Fibroblast of skin of left quadriceps (primary cell): ENCODE data around the gene FGD3.

ENCODE experiments used
- DNase-seq, 2 experiments: peaks; one replicate each; pipeline ENCODE4 v3.0.0-alpha.2; 2013; ENCODE audit warnings: low read depth in 2 of 2

FGD3 gene

DNA sequence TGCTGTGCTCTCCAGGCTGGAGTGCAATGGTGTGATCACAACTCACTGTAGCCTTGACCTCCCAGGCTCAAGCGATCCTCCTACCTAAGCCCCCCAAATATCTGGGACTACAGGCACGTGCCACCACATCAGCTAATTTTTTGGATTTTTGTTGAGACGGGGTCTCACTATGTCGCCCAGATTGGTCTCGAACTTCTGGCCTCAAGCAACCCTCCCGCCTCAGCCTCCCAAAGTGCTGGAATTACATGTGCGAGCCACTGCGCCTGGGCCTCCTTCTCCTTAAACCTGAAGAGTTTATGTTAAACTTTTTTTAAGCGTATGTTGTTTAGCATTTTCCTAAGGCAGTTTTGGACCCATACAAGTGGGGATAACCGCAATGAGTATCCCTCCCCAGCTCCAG is 80.4 kb downstream of the FGD3 start:
- no peak for DNase-seq

DNA sequence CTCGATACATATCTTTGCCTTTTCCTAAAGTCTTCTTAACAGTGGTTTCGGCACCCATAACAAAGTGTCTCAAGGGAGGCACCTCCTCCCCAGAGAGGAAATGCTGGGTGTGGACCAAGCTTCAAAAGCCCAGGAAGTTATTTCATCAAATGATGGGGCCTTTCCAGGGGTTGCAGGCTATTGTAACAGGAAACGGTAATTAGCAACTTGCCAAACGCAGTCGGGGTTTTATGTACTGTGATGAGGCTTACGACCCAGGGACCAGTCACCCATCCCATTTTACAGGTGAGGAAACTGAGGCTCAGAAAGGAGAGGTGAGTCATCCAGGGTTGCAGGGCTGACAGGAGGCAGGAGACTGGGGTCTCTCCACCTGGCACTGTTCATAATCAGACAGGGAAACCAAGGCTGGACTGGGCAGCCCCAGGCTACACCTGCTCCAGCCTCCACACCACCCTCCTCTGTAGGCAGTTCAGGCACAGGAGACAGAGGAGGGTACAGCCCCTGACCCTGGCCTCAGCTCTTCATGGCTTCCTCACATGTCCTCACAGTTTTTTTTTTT is 81.2 kb downstream of the FGD3 start:
- DNase-seq = no peak

DNA sequence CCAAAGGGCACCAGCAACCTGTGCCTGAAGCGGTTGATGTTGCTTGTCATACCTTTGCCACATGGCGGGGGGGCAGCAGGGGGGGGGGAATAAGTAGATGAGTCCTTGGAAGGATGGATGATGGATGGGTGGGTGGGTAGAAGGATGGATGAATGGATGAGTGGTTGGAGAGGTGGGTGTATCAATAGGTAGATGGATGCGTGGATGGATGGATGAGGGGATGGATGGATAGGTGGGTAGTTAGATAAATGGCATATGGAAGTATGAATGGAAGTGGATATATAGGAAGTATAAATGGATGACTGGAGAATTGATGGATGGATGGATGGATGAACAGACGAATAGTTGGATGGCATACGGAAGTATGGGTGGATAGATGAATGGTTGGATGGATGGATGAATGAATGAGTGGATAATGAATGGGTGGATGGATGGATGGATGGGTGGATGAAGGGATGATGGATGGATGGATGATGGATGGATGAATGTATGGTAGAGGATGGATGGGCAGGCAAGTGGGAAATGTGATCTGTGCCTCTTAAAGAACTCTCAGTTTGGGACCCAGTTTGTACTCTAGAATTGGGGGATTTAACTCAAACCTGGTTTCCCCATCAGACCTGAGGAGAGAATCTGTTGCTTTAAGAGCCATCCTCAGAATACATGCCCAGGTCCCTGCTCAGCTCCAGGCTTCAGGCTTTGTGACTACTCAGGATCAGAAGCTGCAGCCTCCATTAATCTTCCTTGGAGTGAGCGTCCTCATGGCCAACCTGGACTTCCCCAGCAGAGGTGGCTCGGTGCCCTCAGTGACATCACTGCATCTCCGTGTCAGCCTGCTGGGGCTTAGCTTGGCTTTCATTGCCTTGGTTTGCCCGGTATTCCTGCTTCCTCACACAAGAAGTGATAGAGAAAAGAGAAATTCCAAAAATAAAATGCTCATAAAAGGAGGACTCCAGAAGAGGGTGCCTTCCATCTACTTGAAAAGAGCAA is 83.6 kb downstream of the FGD3 start:
- DNase-seq = no peak

DNA sequence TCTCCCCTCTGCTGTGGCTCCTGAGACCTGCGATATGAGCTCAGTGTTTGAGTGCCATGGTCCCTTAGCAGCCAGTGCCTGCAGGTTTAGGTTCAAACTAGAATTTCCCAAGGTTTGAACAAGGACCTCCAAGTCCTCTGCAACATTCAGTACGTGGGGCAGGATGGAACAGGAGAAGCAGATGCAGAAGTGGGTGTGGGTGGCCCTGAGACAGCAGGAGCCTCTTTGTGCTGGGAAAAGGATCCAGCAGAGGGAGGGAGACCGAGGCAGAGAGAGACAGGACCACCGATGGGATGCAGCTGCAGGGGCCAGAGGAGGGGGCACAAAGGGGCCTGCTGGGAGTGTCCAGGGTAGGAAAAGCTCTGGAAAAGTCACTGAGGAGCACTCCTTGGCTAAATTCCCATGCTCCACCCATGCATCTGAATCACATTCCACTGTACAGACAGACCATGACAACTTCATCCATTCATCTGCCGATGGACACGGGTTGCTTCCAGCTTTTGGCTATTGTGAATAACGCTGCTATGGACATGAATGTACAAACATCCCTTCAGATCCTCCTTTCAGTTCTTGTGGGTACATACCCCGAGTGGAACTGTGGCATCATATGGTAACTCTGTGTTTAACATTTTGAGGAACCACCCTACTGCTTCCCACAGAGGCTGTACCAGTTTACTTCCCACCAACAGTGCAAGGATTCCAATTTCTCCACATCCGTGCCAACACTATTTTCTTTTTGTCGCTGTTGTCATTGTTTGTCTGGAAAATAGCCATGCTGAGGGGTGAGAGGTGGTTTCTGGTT is 84.5 kb downstream of the FGD3 start:
- DNase-seq = no peak

DNA sequence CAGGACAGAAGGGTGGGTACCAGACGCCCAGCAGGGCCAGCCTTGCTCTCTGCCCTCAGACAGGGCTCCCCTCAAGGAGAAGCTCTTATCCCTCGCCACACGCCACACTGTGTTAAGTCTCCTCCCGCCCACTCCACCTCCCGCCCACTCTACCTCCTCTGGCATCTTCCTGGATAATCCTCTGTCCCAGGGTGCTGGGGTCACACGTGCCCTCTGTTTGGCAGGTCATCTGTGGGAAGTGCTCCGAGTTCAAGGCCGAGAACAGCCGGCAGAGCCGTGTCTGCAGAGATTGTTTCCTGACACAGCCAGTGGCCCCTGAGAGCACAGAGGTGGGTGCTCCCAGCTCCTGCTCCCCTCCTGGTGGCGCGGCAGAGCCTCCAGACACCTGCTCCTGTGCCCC is 85.2 kb downstream of the FGD3 start:
- no peak for DNase-seq

DNA sequence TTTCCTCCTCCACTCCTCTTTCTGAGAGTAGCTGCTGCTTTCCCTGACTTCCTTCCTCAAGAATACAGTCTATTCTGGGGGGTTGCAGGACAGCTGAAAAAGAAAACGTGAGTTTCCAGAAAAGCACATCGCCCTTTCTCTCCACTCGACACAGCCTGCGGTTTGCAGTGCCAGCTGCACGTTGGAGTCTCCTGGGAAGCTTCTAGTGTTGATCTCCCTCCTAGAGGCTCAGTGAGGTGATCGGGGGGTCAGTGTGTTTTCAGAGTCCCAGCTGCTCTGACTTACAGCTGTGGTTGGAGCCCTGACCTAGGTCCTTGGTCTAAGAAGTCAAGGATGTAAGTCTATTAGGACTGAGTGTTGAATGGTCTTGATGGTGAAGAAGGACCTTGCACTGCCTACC is 86.2 kb downstream of the FGD3 start:
- no peak for DNase-seq

DNA sequence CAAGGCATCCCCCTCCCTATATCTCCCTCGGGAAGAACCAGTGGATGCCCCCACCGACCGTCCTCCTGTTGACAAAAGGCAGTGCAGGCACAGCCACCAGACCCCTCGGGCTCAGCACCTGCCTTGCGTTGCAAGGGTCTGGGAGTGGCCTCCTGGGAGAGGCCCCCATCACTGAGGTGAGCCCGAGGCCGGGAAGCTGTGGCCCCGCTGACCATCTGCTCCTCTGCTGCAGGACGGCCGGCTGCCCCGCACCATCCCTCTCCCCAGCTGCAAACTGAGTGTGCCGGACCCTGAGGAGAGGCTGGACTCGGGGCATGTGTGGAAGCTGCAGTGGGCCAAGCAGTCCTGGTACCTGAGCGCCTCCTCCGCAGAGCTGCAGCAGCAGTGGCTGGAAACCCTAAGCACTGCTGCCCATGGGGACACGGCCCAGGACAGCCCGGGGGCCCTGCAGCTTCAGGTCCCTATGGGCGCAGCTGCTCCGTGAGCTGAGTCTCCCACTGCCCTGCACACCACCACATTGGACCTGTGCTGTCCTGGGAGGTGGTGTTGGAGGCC is 87.9 kb downstream of the FGD3 start:
- DNase-seq = no peak

DNA sequence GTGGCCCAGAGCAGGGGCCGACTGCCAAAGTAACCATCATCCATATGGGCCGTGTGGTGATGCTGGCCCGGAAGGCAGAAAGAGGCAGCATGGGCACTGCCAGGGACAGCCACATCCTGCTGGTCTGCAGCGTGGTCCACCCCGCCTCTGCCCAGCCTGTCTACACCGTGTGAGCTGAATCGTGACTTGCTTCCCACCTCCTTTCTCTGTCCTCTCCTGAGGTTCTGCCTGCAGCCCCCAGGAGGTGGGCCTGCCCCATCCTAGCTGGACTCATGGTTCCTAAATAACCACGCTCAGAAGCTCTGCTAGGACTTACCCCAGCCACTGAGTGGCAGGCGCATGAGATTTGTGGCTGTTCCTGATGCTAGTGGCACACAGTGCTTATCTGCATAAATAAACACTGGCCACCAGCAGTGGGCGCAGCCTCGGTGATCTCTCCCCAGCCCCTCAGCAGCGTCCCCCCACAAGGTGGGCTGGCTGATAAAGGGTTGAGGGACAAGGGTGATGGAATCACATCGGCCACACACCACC is 88.6 kb downstream of the FGD3 start:
- no peak for DNase-seq

DNA sequence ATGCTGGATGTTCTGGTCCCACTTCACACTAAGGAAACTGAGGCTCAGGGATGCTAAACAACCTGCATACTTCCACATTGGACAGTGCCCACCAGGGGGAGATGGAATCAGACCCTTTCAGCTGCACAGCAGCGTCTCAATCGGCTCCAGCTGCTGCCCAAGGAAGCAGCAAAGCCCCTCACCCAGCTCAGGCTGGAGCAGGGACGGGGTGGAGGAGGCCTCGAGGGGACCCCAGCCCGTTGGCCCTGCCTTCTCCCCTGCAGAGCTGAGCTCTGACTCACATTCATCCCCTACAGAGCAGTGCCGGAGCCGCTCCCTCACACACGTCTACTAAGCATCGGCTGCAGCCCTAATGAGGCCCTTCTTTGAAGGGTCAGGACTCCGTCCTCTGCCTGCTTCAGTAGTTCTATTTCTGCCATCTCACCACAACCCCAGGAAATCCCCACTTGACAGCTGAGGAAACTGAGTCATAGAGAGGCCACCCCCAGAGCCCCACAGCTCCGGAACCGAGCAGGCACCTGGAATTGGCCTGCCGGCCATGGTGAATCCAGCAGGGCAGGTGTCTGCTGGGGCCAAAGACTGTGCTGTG is 89.7 kb downstream of the FGD3 start:
- no peak for DNase-seq

DNA sequence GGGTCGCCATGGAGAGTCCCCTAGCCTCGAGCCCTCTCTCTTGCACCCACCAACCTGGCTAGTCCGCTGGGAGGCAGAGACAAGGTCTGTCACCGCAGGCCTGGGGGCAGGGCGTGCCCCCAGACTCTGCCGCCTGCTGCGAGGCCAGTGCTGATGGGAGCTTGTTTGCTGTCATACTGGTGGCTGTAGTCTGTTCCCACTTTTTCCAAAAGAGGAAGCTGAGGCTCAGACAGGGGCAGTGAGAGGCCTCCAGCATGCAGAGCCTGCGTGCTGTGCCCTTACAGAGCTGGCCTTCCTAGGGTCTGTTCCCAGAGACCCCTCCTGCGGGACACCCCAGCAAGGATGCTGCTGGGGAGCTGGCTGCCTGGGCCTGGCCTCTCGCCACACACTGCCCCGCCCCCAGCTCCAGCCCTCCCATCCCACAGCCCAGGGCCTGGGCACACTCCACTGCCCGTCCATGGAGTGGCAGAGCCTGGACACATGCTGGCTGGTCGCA is 90.2 kb downstream of the FGD3 start:
- DNase-seq = no peak

DNA sequence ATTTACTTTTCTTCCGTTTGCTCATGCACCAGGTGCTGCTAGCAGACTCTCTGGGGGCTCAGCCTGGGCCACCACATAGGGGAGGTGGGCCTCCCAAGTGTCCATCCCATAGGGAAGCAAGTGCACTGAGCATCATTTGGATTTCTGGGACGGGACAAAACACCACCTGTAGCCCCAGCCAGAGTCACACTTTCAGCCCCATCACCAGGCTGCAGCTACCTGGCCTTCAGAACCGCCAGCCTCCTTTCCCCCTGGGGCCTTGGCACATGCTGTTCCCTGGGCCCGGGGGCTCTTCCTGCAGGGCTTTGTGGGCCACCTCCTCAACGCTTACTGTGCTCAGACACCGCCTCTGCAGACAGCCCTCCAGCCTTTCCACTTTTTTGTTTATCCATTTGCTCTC is 91.6 kb downstream of the FGD3 start:
- DNase-seq = no peak

DNA sequence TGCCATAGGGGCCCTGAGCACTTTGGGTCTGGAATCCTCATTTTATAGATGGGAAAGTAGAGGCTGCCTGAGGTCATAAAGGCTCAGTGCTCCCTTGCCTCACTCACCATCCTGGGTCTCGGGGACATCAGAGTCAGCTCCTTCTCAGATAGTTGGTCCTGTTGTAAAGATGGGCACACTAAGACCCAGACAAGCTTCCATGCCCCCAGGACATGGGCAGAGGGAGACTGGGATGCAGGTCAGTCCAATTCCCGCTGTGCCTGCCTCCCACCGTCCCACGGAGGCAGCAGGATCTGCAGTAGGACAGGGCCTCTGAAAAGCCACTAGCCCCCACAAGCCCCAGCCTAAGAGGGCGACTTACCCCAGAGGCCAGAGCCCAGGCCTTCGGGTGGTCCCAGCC is 92.1 kb downstream of the FGD3 start:
- DNase-seq = no peak

DNA sequence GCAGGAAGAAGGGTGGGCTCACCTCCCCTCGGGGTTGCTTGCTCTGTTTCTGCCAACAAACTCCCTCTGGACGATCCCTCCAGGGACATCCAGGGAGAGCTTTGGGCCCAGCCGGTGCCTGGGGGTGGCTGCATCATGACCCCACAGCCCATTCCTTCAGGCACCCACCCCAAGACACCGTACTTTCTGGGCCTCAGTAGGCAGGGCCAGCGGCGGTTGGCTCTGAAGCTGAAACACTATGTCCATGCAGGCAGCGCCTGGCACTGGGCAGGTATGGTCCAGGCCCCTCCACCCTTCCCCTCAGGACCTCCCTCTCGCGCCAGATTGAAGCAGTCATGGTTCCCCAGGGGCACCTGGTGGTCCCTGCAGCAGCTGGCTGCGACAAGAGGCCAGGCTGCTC is 92.7 kb downstream of the FGD3 start:
- no peak for DNase-seq

DNA sequence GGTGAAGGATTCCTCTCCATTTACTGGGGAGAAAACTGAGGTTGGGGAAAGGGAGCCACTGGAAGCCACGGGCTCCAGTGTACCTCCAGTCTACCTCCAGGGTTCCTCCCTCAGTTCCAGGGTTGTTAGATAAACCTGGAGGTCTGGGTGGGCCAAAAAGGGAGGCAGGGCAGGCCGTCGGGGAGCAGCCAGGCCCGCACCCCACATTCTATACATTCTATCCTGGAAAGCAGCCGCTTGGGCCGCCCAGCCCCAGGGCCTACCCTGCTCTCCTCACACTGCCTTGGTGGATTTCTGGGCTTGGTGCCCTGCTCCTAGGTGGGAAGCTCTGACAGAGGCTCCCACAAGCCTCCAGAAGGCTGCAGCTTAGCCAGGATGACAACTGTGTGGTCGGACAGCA is 93.1 kb downstream of the FGD3 start:
- DNase-seq = no peak

DNA sequence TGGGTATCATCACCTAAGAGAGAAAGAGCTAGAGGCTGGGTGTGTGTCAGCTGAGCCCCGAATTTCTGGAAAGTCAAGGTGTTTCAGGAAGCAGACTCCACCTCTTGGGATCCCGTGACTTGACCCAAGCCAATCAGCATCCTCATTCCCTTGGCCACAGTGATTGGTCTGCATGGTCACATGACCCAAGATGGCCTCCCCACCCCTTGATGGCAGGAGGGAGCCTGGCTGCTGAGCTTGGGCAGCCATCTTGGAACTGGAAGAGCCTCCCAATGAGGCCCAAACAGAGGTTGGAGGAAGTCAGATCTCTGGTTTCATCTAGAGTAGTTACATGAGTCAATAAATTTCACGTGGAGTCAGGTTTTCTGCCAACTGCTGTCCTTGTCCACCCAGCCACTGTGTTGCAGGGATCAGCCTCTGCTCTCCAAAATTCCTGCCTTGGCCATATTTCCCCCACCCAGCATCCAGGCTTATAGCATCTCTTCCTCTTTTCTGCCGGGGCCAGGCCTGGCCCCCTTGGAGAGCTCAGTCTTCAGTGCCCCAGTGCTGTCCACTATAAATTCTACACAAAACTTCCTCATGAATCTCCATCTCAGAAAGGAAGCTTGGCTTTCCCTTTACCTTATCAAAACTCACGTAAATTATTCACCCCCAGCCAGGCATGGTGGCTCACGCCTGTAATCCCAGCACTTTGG is 93.9 kb downstream of the FGD3 start:
- no peak for DNase-seq

DNA sequence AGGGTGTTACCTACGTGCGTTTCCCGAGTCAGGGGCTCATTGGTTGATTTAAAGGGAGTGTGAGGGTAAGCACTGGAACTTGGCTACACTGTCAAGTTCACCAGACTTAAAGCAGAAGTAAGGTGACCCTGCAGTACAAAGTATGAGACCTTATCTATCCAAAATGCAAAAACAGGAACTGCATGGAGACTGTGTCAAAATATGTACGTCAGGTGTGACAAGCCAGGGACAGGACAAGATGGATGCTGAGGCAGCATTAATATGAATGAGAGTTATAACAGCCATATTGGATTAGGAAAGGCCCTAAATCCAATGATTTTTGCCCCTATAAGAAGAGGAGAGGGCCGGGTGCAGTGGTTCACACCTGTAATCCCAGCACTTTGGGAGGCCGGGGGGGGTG is 95.8 kb downstream of the FGD3 start:
- no peak for DNase-seq

DNA sequence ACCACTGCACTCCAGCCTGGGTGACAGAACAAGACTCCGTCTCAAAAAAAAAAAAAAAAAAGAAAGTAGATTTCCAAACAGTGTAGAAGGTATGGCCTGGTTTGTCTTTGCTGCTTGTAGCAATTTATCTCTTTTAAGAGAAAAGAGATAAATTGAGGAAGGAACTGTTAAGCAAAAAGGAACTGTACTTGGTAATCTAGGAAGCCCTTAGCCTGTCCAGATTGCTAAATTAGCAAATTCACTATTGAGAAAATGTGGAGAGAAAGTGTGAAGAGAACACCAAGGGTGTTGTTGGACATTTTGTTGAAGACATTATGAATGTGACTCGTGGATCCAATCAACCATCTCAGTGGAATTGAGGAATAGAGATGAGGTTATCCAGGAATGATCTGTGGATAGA is 98.2 kb downstream of the FGD3 start:
- DNase-seq = no peak

DNA sequence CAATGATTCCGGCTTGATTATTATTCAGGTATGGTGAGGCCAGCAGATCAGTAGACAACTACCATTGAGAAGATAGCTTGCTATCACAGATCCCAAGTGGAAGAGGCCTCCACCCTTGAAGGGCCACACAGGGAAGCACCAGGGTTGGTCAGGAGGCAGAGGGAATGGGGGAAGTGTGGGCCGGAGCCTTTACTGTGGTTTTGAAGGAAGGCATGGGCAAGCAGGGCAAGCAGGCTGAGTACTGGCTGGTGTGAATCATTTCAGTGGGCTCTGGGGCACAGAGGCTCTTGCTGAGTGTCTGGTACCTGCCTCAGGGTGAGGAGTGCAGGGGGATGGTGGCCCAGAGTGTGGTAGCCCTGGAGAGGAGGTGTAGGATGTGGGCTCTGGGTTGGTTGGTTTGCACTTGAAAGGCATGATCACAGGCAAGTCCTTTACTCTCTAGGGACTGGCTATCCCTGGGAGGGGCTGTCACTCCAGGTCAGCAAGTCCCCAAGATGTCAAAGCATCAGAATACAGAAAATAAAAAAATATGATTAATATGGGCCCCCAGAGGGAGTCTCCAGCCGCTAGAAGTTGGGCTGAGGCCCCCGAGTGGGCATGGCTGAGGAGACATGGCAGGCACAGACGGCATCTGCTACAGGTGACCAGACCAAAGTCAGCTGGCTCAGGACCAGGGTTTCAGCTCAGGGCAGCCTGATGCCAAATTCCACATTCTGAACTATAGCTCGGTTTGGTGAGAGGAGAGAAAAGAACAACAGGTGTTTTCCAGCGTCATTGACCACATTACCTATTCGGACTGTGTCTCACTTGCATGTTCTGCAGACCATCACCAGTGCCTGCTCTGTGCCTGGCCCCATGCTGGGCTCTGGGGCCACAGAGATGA is 101.5 kb downstream of the FGD3 start:
- no peak for DNase-seq

DNA sequence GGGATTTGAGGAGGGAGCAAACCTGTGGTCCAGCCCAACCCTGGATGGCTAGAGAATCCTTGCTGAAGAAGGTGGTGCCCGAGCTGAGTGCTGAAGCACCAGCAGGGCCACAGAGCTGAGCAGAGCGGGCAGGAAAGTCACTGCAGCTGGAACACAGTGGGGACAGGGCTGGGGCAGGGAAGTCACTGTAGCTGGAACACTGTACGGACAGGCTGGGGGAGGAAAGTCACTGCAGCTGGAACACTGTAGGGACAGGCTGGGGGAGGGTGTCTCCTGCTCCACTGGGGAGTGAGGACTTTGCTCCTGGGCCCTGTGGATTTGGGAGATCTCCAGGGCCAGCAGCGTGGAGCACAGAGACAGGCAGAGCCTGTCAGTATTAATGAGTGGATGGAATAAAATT is 102.2 kb downstream of the FGD3 start:
- no peak for DNase-seq

DNA sequence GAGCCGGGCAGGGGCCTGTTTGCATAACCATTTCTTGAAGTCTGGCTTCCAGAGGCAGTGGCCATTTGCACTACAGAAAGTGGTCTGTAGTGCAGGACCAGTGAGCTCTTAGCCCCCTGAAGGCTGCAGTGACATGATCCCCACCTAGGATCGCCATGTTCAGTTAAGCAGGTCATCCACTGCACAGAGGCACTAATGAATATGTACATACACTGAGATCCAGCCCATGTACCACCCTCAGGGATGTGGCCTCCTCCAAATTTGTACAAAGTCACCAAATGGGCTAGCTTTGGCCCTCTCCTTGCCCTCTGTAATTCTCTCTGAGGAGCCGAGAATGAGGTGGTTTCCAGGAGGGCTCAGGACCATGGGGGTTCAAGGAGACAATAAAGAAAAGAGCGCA is 102.9 kb downstream of the FGD3 start:
- no peak for DNase-seq
